Measurements from ENCODE around the gene TOM1. TPM values are rescaled to one million over a fixed set of nuclear protein-coding genes. Genes with fewer than 3 reads are reported as not detected.

TOM1 gene
- total RNA-seq, 1 donor from 2014 or later = 47.9 TPM

DNA sequence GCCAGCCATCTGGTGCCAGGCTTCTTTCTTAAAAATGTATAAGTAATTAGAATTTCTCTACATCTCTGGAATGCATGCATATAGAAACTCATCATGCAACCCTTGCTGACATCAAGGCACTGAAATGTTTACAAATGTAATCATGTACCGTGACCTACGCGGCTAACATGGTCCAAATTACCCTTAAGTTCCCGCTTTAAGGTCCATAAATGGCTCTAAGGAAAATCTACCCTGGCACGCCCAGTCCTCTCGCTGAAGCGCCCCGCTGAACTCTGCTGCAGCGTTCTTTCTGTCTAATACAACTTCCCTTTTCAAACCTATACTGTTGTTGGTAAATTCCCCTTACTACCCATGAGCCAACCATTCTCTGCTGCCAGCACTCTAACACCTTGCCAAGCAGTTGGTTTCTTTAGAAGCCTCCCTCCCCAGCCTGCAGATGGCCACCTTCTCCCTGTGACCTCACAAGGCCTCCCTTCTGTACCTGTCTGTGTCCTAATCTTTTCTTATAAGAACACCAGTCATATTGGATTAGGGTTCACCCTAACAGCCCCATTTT is 67.7 kb downstream of the TOM1 start:
- H3K4me1 Mint-ChIP-seq (ENCODE audit: low read depth) = peaks cover 16% of the 10 kb centered on the region
- H3K36me3 Mint-ChIP-seq (ENCODE audit: low read depth) = no peaks in the 10 kb centered on the region
- no peak overlapping the region for H3K4me3 Mint-ChIP-seq (ENCODE audit: unreplicated experiment)
- no peaks in the 10 kb centered on the region for H3K27me3 Mint-ChIP-seq (ENCODE audit: low read depth)
- no peak overlapping the region for H3K27ac Mint-ChIP-seq (ENCODE audit: unreplicated experiment)
- TF ChIP-seq CTCF (IDR thresholded peaks at IDR 0.05) = no peak
- no peaks in the 10 kb centered on the region for H3K9me3 Mint-ChIP-seq (ENCODE audit: low read depth)
- DNase-seq (ENCODE audit: low spot score) = no peak

DNA sequence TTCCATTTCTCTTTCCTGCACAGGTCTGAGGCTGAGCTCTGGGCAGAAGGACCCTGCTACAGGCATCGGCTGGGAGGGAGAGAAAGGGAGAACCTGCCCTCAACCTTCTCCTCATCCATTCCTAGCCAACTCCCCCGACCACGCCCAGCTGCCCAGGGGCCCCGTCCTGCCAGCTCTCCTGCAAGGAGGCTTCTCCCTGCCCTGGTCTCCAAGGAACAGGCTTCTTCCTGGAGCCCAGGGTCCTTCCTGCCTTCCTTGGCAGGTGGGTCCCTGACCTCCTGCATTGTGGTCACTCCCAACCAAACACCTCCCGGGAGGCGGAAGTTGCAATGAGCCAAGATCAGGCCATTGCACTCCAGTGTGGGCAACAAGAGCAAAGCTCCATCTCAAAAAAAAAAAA is 68.7 kb downstream of the TOM1 start:
- no peaks in the 10 kb centered on the region for H3K27me3 Mint-ChIP-seq (ENCODE audit: low read depth)
- H3K36me3 Mint-ChIP-seq (ENCODE audit: low read depth) = no peaks in the 10 kb centered on the region
- no peak overlapping the region for H3K27ac Mint-ChIP-seq (ENCODE audit: unreplicated experiment)
- peaks cover 16% of the 10 kb centered on the region for H3K4me1 Mint-ChIP-seq (ENCODE audit: low read depth)
- H3K4me3 Mint-ChIP-seq (ENCODE audit: unreplicated experiment) = no peak overlapping the region
- no peaks in the 10 kb centered on the region for H3K9me3 Mint-ChIP-seq (ENCODE audit: low read depth)
- TF ChIP-seq CTCF (IDR thresholded peaks at IDR 0.05) = no peak
- DNase-seq (ENCODE audit: low spot score) = no peak

GRCh38 chr22:35369996-35370395 is 70.3 kb downstream of the TOM1 start:
- Mint-ChIP-seq H3K36me3 (ENCODE audit: low read depth) (no peaks in the 10 kb centered on the region), H3K27me3 (ENCODE audit: low read depth) (no peaks in the 10 kb centered on the region), H3K27ac (ENCODE audit: unreplicated experiment) (no peak overlapping the region), H3K9me3 (ENCODE audit: low read depth) (no peaks in the 10 kb centered on the region), H3K4me1 (ENCODE audit: low read depth) (peaks cover 14% of the 10 kb centered on the region), H3K4me3 (ENCODE audit: unreplicated experiment) (no peak overlapping the region)
- TF ChIP-seq CTCF (IDR thresholded peaks at IDR 0.05) = no peak
- no peak for DNase-seq (ENCODE audit: low spot score)

DNA sequence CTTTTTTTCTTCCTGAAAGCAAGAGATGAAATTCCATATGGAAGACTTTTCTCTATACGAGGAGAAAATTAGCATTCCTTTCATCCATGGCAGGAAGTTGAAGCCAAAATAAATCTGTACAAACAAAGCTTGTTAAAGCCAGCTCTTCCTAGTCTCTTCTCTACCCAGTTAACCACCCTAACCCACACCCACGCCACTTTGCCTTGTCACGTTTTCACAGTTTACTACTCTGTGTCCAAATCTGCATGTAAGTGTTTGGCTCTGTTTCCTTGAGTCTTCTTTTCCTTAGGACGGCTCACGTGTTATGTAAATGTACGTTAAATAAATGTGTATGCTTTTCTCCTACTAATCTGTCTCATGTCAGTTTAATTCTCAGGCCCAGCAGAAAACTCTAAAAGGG is 74.1 kb downstream of the TOM1 start:
- Mint-ChIP-seq H3K36me3 (ENCODE audit: low read depth) (no peaks in the 10 kb centered on the region), H3K4me1 (ENCODE audit: low read depth) (peaks cover 34% of the 10 kb centered on the region), H3K4me3 (ENCODE audit: unreplicated experiment) (no peak overlapping the region), H3K27ac (ENCODE audit: unreplicated experiment) (no peak overlapping the region), H3K9me3 (ENCODE audit: low read depth) (no peaks in the 10 kb centered on the region), H3K27me3 (ENCODE audit: low read depth) (no peaks in the 10 kb centered on the region)
- no peak for TF ChIP-seq CTCF (IDR thresholded peaks at IDR 0.05)
- DNase-seq (ENCODE audit: low spot score) = no peak

- DNase-seq (ENCODE audit: low spot score) = no peak
- no peak for TF ChIP-seq CTCF (IDR thresholded peaks at IDR 0.05)
- no peak overlapping the region for H3K27ac Mint-ChIP-seq (ENCODE audit: unreplicated experiment)
- no peaks in the 10 kb centered on the region for H3K27me3 Mint-ChIP-seq (ENCODE audit: low read depth)
- no peak overlapping the region for H3K4me3 Mint-ChIP-seq (ENCODE audit: unreplicated experiment)
- no peaks in the 10 kb centered on the region for H3K36me3 Mint-ChIP-seq (ENCODE audit: low read depth)
- no peaks in the 10 kb centered on the region for H3K9me3 Mint-ChIP-seq (ENCODE audit: low read depth)
- H3K4me1 Mint-ChIP-seq (ENCODE audit: low read depth) = peaks cover 39% of the 10 kb centered on the region
Observed at GRCh38 chr22:35375031-35375430, 75.3 kb downstream of the TOM1 start.

All from chondrocyte (in vitro differentiated cells).